AG04450 (cell line): ENCODE measurements around the gene MYBPC3. TPM values are rescaled to one million over a fixed set of nuclear protein-coding genes. Genes with fewer than 3 reads are reported as not detected.

Experiments
- CTCF ChIA-PET: fragments of 300-600, 350-600 bp; formaldehyde crosslinking; extraction: SDS; loops from one replicate; lab custom pipeline; 2022; ENCODE audit warnings: antibody characterized with exemption, inconsistent platforms; lab: Charles Lee
- POLR2A ChIA-PET: fragments of 350-600 bp; formaldehyde crosslinking; extraction: SDS; loops from one replicate; lab custom pipeline; 2021; ENCODE audit warnings: antibody characterized with exemption, inconsistent platforms; lab: Yijun Ruan, JAX
- DNase-seq: peaks from one replicate; pipeline ENCODE4 v3.0.0-alpha.2; 2011; ENCODE audit warnings: low read depth, low spot score
- H3K27ac ChIP-seq: one replicate; pipeline ENCODE4 v1.5.1; 2012; ENCODE audit warnings: low read depth, low read length, control low read depth
- H3K27me3 ChIP-seq: one replicate; pipeline ENCODE4 v1.6.0; 2012; ENCODE audit warnings: low read length; ENCODE audit not compliant: control insufficient read depth, insufficient read depth
- H3K4me3 ChIP-seq: 2 replicates; pipeline ENCODE4 v1.5.1; 2011; ENCODE audit warnings: mild to moderate bottlenecking, low read depth, low read length, control low read depth
- H3K9me3 ChIP-seq: 2 replicates; pipeline ENCODE4 v1.5.1; 2012; ENCODE audit warnings: low read length; ENCODE audit not compliant: control insufficient read depth, insufficient read depth
- polyA plus RNA-seq: library from polyadenylated mRNA; depleted of rRNA; stranded (reverse); fragments of >200 nt; gene quantifications from 2 replicates; pipeline ENCODE4 v1.2.3, GENCODE V29; 2011
- TF ChIP-seq, protein P1 (sequence below): IDR thresholded peaks from 2 replicates; pipeline ENCODE4 v1.5.1; 2011; ENCODE audit warnings: low read depth, low read length, control low read depth, inconsistent platforms

Gene MYBPC3
- polyA plus RNA-seq, 1 experiment, result not detected

- ChIA-PET CTCF (interaction anchor here (0.6 to 0.7 kb wide), 3 partner anchors 17 to 431 kb away, joined by 3 to 4 read pairs (median 3); partner anchors contain the start of gene NR1H3), POLR2A (no interaction called here)
- DNase-seq, result no peak
- Histone ChIP-seq H3K9me3 (no peaks in the 10 kb centered on the region), H3K27me3 (no peaks in the 10 kb centered on the region), H3K4me3 (no peak overlapping the region), H3K27ac (no peak overlapping the region)
- TF ChIP-seq, protein P1, sequence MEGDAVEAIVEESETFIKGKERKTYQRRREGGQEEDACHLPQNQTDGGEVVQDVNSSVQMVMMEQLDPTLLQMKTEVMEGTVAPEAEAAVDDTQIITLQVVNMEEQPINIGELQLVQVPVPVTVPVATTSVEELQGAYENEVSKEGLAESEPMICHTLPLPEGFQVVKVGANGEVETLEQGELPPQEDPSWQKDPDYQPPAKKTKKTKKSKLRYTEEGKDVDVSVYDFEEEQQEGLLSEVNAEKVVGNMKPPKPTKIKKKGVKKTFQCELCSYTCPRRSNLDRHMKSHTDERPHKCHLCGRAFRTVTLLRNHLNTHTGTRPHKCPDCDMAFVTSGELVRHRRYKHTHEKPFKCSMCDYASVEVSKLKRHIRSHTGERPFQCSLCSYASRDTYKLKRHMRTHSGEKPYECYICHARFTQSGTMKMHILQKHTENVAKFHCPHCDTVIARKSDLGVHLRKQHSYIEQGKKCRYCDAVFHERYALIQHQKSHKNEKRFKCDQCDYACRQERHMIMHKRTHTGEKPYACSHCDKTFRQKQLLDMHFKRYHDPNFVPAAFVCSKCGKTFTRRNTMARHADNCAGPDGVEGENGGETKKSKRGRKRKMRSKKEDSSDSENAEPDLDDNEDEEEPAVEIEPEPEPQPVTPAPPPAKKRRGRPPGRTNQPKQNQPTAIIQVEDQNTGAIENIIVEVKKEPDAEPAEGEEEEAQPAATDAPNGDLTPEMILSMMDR, result no peak
Observed at GRCh38 chr11:47356998-47357329, 4.5 kb upstream of the MYBPC3 start.

GRCh38 chr11:47356129-47356997, 3.9 kb upstream of the MYBPC3 start:
- ChIA-PET POLR2A (no interaction called here), CTCF (interaction anchor here (0.6 to 2.1 kb wide), 4 partner anchors 18 to 431 kb away, joined by 3 to 43 read pairs (median 4); partner anchors contain the start of gene NR1H3)
- no peak for DNase-seq
- H3K9me3 ChIP-seq, result no peaks in the 10 kb centered on the region; the same call in 1 of the 2 replicates
- H3K27ac ChIP-seq, result no peak overlapping the region
- TF ChIP-seq, protein P1, result no peak
- no peaks in the 10 kb centered on the region for H3K27me3 ChIP-seq
- no peak overlapping the region for H3K4me3 ChIP-seq

DNA sequence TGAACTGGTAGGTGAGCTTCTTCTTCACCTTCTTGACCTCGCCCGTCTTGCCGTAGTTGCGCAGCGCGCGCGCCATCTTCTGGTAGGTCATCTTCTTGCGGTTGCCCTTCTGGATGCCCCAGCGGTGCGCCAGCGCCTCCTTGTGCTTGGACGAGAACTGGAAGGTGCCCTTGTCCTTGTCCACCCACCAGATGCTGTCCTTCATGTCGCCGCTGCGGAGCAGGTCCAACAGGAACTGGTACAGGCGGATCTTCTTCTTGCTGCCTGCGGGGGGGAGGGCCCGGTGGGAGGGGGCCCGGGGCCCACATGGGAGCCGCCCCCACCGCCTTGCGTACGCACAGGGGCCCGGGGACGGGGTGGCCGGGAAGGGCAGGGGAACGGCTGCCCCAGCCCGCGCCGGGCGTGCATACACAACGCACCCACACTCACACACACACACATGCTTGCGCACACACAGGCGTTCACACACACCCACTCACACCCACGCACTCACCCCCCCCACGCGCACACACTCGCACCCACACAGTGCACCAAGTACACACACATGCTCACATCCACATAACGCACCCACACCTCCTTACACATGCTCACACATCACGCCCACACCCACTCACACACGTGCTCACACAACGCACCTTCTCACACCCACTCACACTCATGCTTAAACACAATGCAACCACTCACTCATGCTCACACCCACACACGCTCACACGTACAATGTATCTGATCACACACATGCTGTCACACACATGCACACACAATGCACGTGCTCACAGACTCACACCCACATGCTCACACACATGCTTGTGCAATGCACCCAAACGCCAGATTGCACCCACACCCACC, 3.0 kb upstream of the MYBPC3 start:
- Histone ChIP-seq H3K27ac (no peak overlapping the region), H3K4me3 (peak overlapping the region; percentile 41), H3K9me3 (no peaks in the 10 kb centered on the region; the same call in 1 of the 2 replicates), H3K27me3 (no peaks in the 10 kb centered on the region)
- ChIA-PET CTCF (interaction anchor here (0.6 to 2.5 kb wide), 62 partner anchors 9 to 452 kb away, joined by 3 to 43 read pairs (median 5); partner anchors contain the start of genes ACP2, ARFGAP2, DDB2 and NR1H3), POLR2A (no interaction called here)
- TF ChIP-seq, protein P1, result peak; percentile 95
- peak; percentile 74 for DNase-seq

GRCh38 chr11:47354913-47355282, 2.4 kb upstream of the MYBPC3 start:
- Histone ChIP-seq H3K27ac (no peak overlapping the region), H3K4me3 (no peak overlapping the region; the same call in 1 of the 2 replicates), H3K27me3 (no peaks in the 10 kb centered on the region), H3K9me3 (no peaks in the 10 kb centered on the region; the same call in 1 of the 2 replicates)
- TF ChIP-seq, protein P1, result no peak
- no peak for DNase-seq
- ChIA-PET POLR2A (no interaction called here), CTCF (interaction anchor here (0.6 to 2.5 kb wide), 63 partner anchors 9 to 453 kb away, joined by 3 to 43 read pairs (median 5); partner anchors contain the start of genes ACP2, ARFGAP2, DDB2 and NR1H3)
